Measurements from ENCODE around the gene TCP11X2. TPM values are rescaled to one million over a fixed set of nuclear protein-coding genes. Genes with fewer than 3 reads are reported as not detected.

The TCP11X2 gene
- total RNA-seq: not detected in 2 replicates

DNA sequence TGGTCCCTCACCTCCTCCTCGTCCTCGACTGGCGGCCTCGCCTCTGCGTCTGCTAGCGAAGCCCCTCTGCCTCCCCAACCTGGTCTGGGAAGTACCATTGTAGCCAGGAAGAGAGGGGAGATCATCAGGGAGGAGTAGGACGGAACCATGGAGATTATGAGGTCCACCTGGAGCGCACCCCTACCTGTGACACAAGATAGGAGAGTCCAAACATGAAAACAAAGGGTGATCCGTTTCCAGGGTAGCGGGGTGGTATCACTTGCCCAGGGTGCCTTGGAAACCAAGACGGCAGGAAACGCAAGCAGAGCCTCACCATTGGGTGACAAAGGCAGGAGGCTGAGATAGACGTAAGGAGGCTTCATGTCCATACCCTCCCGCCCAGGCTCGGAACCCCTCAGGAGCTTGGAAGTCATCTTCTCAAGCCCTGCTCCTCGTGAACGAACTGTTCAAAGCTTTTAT is at the start of gene TCP11X2:
TSS of gene TCP11X2 (minus strand) at position 51 of the 459 bp plus-strand sequence.

DNA sequence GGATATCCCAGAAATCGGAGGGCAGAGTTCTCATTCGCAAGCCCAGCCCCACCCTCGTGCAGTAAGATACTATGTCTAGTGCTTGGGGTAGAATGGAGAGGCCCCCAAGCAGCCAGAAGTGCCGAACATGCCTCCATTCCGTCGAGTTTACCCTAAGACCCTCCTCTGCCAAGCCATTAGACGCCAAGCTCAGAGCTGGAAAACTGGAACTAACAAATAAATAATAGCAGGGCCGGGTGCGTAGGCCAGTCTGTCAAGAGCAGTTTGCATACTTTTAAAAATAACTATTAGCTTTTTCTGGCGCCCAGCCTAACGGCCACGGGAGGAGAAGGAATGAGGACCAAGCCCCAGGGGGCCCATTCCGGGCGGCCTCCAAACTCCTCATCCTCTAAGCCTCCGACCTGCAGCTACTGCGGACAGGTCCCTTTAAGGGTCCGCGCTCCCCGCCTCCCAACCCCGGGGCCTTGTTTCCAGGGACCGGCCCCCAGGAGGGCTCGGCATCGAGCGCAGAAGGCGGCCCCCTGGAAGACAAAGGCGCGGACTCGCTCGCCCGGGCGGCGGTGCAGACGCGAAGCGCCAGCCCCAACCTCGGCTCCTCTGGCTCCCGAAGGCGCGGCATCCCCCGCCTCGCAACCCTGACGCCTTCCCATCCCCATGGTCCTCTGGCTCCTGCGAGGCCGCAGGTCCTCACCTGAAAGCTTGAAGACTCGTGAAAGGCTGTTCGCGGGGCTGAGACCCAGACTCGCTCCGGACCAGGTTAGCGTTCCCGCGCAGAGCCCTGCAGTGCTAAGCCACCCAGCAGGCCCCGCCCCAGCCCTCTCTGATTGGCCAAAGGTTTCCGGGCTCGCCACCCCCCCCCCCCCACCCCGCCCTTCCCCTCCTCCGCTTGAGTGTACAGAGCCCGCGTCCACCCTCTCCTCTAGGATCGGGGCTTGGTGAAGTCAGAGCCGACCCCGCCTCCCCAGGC is 44.6 kb upstream of the TCP11X2 start, which contains the start of gene TMSB15A:
TSS of gene TMSB15A (minus strand) at position 765 of the 967 bp plus-strand sequence.

DNA sequence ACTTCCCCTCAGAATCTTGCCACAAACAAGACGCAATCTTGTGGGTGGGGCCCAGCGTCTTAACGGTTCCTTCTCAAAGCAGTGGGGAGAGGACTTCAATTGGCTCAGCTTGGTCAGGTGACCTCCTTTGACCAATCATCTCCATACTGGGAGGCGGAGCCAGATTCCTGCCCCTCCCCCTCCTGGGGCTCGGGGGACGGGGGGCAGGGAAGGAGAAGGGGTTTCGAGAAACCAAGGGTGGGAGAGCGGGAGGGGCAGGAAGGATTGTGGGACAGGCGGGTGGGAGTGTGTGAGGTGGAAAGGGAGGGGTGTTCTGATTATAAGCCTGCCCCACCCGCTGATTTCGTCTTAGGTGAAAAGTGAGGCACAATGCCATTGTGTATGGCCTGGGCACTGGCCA is 31.7 kb downstream of the TCP11X2 start, which contains the start of gene NXF2B:
TSS of gene NXF2B (minus strand) at position 101 of the 400 bp plus-strand sequence. CDS start 59,972 bp downstream, outside the sequence.

Other genes with a start within 250 kb of the TCP11X2 start
- gene NXF2, start 224.6 kb downstream of the TCP11X2 start, total RNA-seq: not detected in 2 replicates
- gene NXF2B, start 31.8 kb downstream of the TCP11X2 start, total RNA-seq: not detected in 2 replicates
- 2.4 and 6.9 TPM in 2 replicates for gene TMSB15A, start 44.9 kb upstream of the TCP11X2 start, total RNA-seq
- gene ARMCX5, start 127.7 kb upstream of the TCP11X2 start, total RNA-seq: 13.9 and 20.8 TPM in 2 replicates
- gene GPRASP1, start 179.7 kb upstream of the TCP11X2 start, total RNA-seq: 3.7 and 5.0 TPM in 2 replicates
- gene GPRASP2, start 240.6 kb upstream of the TCP11X2 start, total RNA-seq: 20.1 and 25.5 TPM in 2 replicates
- gene GPRASP3, start 248.9 kb upstream of the TCP11X2 start, total RNA-seq: 5.4 and 5.6 TPM in 2 replicates